Measurements from ENCODE around the gene ADARB2. TPM values are rescaled to one million over a fixed set of nuclear protein-coding genes. Genes with fewer than 3 reads are reported as not detected.

ADARB2 gene
- total RNA-seq, 1 donor from 2014 or later: 0.80 TPM

DNA sequence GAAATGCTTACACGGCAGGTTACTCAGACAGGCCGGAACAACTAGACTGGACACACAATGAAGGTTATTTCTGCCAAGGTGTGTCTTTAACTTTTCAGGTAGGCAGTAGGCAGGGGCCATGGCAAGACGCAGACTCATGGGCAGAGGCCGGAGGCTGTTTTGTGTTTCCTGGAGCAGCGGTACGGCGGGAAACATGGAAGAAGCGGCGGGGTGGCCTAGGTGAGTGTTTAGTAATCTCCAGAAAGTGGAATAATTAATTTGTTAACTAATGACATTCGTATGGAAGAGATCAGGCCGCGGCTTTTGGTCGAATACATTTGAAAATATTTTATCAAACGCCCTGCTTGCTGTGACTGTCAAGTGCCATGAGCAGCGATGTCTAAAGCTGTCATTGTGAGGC lies 403.3 kb downstream of the ADARB2 start:
- Histone ChIP-seq H3K36me3 (no peaks in the 10 kb centered on the region), H3K27ac (no peak overlapping the region), H3K4me1 (no peaks in the 10 kb centered on the region), H3K4me3 (no peak overlapping the region), H3K27me3 (ENCODE audit: low read depth) (no peaks in the 10 kb centered on the region), H3K9me3 (no peaks in the 10 kb centered on the region)
- TF ChIP-seq, protein P1, sequence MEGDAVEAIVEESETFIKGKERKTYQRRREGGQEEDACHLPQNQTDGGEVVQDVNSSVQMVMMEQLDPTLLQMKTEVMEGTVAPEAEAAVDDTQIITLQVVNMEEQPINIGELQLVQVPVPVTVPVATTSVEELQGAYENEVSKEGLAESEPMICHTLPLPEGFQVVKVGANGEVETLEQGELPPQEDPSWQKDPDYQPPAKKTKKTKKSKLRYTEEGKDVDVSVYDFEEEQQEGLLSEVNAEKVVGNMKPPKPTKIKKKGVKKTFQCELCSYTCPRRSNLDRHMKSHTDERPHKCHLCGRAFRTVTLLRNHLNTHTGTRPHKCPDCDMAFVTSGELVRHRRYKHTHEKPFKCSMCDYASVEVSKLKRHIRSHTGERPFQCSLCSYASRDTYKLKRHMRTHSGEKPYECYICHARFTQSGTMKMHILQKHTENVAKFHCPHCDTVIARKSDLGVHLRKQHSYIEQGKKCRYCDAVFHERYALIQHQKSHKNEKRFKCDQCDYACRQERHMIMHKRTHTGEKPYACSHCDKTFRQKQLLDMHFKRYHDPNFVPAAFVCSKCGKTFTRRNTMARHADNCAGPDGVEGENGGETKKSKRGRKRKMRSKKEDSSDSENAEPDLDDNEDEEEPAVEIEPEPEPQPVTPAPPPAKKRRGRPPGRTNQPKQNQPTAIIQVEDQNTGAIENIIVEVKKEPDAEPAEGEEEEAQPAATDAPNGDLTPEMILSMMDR (IDR thresholded peaks at IDR 0.05): no peak
- DNase-seq: no peak
- intact Hi-C loops (cut with DNase I): no loop called here
- no peak for ATAC-seq

DNA sequence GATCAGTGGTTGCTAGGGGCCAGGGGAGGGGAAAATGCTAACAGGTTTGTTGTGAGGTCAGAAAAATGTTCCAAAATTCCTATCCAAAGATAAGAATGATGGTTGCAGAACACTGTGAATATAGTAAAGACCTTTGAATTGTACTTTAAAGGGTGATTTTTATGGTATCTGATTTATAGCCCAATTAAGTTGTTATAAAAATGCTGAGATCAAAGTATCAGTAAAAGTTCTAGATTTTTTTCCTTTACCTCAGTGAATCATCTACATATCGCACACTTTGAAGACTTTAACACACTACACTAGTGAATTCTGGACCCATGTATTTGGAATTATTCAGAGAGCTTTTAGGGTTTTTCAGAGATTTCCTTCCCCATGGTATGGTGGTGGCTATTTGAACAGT lies 405.8 kb downstream of the ADARB2 start:
- H3K4me3 ChIP-seq: no peak overlapping the region
- H3K27me3 ChIP-seq (ENCODE audit: low read depth): no peaks in the 10 kb centered on the region
- DNase-seq (no peak), ATAC-seq (no peak)
- H3K36me3 ChIP-seq: no peaks in the 10 kb centered on the region
- H3K9me3 ChIP-seq: no peaks in the 10 kb centered on the region
- H3K4me1 ChIP-seq: no peaks in the 10 kb centered on the region
- H3K27ac ChIP-seq: no peak overlapping the region
- TF ChIP-seq, protein P1 (IDR thresholded peaks at IDR 0.05): no peak
- intact Hi-C loops (cut with DNase I): no loop called here

DNA sequence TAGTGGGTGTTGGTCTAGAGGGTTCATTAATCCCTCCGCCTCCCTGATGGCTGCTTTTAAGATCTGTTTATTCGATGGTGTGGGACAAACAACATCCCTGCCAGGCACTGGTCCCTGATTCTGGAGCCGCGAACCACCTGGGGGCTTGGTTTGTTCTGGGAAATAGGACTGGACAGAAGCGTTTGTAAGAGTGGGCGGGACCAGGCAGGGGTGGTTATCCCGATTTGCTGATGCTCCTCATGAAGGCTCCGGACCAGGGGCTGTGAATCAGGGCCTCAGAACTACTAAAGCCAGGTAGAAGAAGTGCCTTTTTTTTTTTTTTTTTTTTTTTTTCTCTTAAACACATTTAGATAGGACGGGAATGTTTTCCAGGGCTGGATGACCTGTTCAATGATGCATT lies 407.7 kb downstream of the ADARB2 start:
- ATAC-seq (no peak), DNase-seq (no peak)
- Histone ChIP-seq H3K27me3 (ENCODE audit: low read depth) (no peaks in the 10 kb centered on the region), H3K36me3 (no peaks in the 10 kb centered on the region), H3K4me3 (no peak overlapping the region), H3K9me3 (no peaks in the 10 kb centered on the region), H3K27ac (no peak overlapping the region), H3K4me1 (no peaks in the 10 kb centered on the region)
- TF ChIP-seq, protein P1 (IDR thresholded peaks at IDR 0.05): no peak
- intact Hi-C loops (cut with DNase I): no loop called here

DNA sequence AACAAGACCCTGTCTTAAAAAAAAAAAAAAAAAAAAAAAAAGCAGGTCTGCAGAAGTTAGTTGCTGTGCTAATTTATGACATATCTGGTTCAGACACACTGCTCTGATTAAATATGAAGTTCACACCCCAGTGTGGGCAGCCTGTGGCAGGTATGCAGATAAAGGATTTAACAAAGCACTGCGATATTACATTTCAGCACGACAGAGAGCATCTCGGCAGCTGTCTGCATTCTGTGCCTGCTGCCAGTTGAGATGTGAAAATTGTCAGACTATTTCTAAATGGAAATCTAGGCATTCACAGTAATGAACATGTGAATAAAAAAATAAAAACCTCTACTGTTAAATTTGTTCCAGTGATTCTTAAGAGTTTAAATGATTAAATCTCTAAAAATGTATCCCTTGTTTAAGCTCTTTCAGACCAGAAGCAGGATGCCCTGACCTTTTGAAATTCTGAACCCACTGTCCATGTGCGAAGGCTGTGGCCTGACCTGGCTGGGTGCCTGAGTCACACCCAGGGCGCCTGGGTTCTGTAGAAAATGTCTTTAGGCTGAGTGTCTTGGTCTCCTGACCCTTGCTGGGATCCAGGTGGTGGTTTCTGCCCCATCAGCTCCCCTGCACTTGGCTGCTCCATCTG lies 408.2 kb downstream of the ADARB2 start:
- no peak for DNase-seq
- H3K36me3 ChIP-seq: no peaks in the 10 kb centered on the region
- H3K9me3 ChIP-seq: no peaks in the 10 kb centered on the region
- TF ChIP-seq, protein P1 (IDR thresholded peaks at IDR 0.05): no peak
- no peaks in the 10 kb centered on the region for H3K27me3 ChIP-seq (ENCODE audit: low read depth)
- H3K4me3 ChIP-seq: no peak overlapping the region
- H3K27ac ChIP-seq: no peak overlapping the region
- H3K4me1 ChIP-seq: no peaks in the 10 kb centered on the region
- intact Hi-C loops (cut with DNase I): no loop called here
- no peak for ATAC-seq

DNA sequence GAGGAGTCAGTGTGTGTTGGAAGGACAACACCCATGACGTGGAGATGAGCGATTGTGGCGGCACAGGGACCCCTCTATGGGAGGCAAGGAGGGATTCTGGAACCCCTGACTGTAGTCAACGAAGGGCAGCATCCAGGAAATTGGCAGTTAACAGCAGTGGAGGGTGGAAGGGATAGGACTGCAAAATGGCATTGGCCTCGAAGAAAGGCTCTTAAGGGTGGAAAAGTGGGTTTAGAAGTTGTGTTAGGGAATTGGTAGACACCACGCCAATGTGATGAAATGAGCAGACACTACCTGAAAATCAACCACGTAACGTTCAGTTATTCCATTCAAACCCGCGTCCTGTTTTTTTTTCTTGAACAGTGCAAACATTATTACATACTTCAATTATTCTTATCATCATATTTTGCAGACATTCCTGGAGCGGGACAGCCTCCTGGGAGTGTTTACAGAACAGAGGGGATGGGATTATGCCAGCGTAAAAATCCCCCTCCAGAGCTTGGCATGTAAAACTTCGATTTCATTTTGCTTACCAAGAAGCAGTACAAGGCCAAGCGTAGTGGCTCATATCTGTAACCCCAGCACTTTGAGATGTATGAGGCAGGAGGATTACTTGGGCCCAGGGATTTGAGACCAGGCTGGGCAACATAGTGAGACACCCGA lies 409.0 kb downstream of the ADARB2 start:
- Histone ChIP-seq H3K27ac (no peak overlapping the region), H3K4me3 (no peak overlapping the region), H3K4me1 (no peaks in the 10 kb centered on the region), H3K36me3 (no peaks in the 10 kb centered on the region), H3K27me3 (ENCODE audit: low read depth) (no peaks in the 10 kb centered on the region), H3K9me3 (no peaks in the 10 kb centered on the region)
- TF ChIP-seq, protein P1 (IDR thresholded peaks at IDR 0.05): no peak
- intact Hi-C loops (cut with DNase I): no loop called here
- ATAC-seq (no peak), DNase-seq (no peak)
